Stimulated activated CD4-positive, alpha-beta T cell treated with anti-CD3 and anti-CD28 coated beads, Interleukin-2, amount 100 ng/mL, for 4 hours (primary cell): ENCODE data around the gene CGGBP1.
"Not testable (repeated sequence)": the region's sequence is repeated elsewhere in the genome, so short reads cannot be mapped to it uniquely, and the experiment has no call there.

Experiments
- DNase-seq: peaks from one replicate; pipeline ENCODE4 v3.0.0-alpha.2; 2020; ENCODE audit warnings: low read depth

Gene CGGBP1

DNA sequence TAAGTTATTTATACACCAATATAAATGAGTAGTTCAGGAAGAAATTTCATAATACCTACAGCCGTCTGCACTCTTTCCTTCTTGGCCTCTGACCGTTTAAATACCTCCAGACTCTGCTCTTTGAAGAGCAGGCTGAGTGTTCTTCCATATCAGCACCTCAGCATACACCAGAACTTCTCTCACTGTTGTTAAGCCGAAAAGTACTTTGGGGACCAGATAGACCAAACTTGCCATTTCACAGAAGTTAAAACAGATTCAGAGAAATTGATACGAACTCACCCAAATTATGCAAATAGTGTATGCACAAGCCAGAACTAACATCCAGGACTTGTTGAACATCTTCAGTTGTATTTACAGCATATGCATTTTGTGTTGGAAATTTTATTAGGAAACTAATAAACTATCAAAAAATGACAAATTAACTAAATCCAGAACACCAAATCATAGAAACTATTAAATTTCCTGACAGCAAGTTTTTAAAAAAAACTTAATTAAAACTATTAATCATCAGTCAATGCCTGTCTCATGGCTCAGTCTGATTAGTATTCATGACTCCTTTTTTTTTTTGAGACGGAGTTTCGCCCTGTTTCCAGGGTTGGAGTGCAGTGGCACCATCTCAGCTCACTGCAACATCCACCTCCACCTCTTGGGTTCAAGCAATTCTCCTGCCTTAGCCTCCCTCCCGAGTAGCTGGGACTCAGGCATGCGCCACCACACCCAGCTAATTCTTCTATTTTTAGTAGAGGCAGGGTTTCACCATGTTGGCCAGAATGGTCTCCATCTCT lies 24.1 kb downstream of the CGGBP1 start:
- DNase-seq: no peak

DNA sequence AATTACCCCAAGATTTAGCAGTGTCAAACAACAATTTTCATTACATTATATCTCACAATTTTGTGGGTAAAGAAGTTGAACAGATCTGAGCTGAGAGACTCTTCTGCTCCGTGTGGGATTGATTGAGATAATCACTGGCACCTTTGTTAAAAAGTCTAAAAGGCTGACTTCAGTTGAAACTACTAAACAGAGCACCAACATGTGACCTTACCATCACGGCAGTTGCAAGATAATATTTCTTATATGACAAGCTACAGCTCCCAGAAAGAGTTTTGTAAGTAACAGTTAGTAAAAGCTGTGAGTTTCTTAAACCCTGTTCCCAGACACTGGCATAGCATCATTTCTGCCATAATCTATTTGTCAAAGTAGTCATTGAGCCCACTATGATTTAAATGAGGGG lies 25.0 kb downstream of the CGGBP1 start:
- no peak for DNase-seq

GRCh38 chr3:88033079-88033478 lies 25.7 kb downstream of the CGGBP1 start:
- no peak for DNase-seq

GRCh38 chr3:88032245-88032644 lies 26.6 kb downstream of the CGGBP1 start:
- no peak for DNase-seq

DNA sequence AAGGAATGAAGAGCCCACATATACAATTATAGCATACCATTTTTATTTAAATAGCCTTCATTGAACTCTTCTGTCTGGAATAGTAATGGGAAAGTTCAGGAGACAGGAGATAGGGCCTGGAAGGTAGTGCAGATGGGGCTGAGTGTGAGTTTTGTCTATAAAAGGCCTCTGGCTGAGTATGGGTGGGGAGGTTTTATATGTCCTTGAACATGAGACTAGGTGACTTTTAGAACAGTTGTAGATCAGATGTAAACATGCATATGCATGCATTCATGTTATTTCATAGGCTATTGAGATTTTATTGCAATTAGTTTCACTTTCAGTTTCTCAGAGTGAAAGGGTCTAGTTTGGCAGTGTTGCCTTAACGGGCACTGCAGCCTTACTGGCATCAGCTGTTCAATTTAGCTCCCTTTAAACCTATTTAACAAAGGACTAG lies 27.1 kb downstream of the CGGBP1 start:
- DNase-seq: peak; percentile 9

- no peak for DNase-seq
Measured at GRCh38 chr3:88030210-88030609, 28.6 kb downstream of the CGGBP1 start.

DNA sequence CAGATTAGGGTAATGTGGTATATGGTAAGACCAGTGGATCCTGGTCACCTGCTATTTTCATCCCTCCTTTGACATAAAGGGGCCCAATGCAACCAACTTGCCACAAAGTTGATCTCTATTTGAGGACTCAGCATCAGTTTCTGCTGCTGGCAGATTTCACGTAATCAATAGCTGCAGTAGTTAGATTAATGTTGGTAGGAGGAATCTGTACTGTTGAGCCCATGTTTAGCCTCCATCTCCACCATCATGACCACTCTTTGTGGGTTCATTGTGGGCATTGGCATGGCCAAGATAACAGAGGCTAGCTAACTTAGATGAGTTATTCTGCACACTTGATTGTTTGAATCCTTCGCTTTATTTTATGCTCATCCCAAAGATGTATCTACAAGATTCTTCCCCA lies 29.9 kb downstream of the CGGBP1 start:
- no peak for DNase-seq

DNA sequence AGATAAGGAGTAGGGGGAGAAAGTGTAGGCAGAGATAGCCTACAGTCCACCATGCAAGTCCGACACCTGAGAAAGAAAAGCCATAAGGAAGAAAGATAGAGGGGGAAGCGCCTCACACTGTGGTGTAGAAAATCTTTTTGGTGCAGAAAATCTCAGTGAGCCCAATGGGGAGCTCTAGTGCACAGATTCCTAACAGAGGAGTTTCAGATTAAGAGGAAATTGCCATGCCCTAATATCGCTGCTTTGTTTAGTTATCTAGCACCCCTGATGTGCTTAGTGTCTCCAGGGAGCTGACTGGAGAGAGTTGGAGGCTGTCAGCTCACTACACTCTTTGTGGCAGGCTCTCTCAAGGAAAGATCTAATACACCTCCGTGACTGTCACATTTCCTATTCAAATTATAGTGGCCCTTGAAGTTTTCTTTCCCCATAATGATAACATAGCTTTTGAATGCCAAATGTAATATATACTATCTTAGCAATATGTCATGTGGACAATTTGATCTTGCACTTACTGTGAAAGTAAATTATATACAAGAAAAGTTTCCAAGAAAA lies 33.7 kb downstream of the CGGBP1 start:
- DNase-seq: no peak

DNA sequence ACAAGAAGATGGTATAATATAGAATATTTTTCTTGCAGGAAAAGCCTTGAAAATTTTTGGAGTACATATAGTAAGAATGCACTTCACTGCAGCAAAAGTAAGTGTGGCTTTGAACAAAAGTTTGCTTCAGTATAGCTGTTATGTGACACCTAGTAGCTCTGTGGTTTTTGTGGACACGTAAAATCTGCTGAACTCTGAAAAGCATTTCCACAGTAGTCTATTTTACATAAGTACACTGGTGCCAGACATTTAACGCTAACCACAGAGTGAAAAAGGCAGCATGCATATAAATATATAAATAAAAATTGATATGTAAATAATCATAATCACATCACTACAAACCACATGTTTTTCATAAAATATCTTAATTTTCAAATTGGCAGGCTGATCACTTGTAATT lies 39.8 kb downstream of the CGGBP1 start:
- no peak for DNase-seq

DNA sequence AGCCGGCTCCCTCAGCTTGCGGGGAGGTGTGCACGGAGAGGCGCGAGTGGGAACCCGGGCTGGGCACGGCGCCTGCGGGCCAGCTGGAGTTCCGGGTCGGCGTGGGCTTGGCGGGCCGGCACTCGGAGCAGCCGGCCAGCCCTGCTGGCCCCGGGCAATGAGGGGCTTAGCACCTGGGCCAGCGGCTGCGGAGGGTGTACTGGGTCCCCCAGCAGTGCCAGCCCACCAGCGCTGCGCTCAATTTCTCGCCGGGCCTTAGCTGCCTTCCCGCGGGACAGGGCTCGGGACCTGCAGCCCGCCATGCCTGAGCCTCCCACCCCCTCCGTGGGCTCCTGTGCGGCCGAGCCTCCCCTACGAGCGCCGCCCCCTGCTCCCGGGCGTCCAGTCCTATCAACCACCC lies 43.1 kb downstream of the CGGBP1 start:
- not testable (repeated sequence) for DNase-seq

DNA sequence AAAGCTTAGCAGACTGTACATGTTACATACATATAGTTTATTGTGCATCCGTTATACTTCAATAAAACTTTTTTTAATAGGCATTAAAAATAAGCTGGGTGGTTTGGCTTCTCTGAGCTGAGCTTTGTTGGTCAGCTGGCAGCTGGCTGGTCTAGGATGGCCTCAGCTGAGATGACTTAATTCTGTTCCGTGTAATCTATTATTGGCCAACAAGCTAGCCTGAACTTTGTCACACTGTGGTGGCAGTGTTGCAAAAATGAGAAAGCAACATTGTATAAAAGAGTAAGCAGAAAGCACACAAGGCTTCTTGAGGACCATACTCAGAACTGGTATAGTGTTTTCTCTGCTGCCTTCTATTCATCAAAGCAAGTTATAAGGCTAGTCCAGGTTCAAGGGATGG lies 45.2 kb downstream of the CGGBP1 start:
- no peak for DNase-seq

GRCh38 chr3:88010810-88011209 lies 48.0 kb downstream of the CGGBP1 start:
- no peak for DNase-seq

- no peak for DNase-seq
Measured at GRCh38 chr3:88009066-88009465, 49.7 kb downstream of the CGGBP1 start.

DNA sequence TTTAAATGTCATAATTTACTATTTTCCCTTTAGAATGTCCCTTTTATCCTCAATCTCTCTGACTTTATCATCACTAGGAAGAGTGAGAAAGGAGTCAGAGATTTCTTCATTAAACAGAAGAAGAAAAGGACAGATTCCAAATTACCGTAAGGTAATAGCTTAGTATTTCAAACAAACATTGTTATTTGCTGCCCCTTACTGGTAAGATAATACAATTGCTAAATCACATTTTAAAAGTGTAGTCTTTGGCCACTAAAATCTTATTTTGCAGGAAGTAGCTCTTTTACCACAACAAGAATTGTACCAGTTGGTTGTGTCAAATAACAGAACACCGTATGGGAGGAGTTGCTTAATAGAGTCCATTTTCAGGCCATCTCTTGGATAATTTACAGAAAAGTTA lies 53.7 kb downstream of the CGGBP1 start:
- no peak for DNase-seq

DNA sequence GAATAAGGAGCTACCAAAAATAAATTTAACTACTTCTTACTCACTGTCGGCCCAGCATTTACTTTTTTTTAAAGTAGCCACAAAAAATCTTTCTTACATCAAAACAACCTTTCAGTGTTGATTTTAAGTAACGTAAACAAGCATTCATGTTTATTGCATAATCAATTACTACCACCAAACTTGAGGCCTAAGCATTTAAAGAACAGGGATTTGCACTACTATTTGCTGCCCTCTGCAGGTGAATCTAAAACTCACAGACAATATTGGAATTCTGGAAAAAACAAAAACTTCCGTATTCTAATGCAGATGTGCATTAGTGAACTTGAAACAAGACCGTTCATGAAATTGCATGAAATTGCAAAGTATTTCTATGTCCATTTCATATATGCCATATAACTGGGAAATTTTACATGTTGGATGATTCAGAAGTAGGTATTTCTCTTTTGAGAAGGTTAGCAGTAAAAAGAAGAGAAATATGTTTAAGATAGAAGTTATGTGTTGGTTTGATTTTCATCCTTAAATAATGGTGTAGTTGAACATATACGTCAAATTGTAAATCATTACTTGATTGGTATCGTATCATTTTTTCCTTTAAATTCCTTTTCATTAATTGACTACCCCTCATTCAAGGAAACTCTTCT lies 55.6 kb downstream of the CGGBP1 start:
- DNase-seq: no peak

DNA sequence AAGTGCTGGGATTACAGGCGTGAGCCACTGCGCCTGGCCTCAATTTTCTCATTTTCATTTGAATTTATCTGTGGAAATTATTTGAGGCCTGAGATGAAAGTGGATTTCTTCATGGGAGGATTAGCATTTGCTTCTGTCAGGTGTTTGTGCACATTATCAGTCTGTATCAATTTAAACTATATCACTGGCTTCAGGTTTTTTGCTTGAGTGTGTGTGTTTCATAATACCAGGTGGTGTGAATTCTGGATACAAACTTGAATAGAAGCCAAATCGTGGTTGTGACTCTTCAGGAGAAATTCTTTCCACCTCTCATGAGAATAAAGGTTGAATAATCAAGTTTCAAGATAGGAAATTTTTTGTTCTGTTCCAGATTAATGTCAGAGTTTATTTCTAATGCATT lies 56.4 kb downstream of the CGGBP1 start:
- DNase-seq: no peak
